ENCODE results near the gene NELFA.

NELFA gene

DNA sequence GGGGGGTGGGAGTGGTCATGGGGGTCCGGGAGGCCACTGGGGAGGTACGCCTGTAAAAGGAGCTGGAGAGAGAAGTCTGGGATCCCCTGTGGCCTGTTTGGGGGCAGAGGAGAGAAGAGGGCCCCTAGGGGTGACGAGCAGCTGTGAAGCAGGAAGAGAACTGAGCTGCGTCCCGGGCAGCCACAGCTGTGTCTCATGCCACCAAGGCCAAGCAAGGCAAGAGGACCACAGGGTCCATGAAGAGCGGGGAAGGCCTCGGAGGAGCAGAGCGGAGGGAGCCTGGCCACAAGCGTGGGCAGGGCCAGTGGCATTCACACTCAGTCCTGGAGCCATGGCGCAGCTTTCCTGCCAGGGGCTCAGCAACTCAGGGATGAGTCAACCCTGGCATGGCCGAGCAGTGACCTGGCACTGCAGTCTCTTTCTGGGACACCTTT is 36.8 kb upstream of the NELFA start:
- Histone ChIP-seq H3K36me3 (ENCODE audit: control insufficient read depth in 1 of 2, insufficient read depth in 2 of 2, low read length in 2 of 2) (no peaks in the 10 kb centered on the region), H3K27ac (ENCODE audit: low read length) (no peak overlapping the region), H3K4me1 (ENCODE audit: control insufficient read depth in 1 of 2, insufficient read depth in 2 of 2, low read length in 2 of 2) (peaks cover 0 to 24% of the 10 kb centered on the region in 2 donors), H3K9me3 (ENCODE audit: control insufficient read depth in 1 of 2, low read length in 2 of 2) (peaks cover 0 to 3% of the 10 kb centered on the region in 2 donors), H3K4me3 (ENCODE audit: low read depth in 1 of 2, low read length in 2 of 2) (no peak overlapping the region), H3K27me3 (ENCODE audit: low read depth, low read length) (peaks cover 9% of the 10 kb centered on the region)

DNA sequence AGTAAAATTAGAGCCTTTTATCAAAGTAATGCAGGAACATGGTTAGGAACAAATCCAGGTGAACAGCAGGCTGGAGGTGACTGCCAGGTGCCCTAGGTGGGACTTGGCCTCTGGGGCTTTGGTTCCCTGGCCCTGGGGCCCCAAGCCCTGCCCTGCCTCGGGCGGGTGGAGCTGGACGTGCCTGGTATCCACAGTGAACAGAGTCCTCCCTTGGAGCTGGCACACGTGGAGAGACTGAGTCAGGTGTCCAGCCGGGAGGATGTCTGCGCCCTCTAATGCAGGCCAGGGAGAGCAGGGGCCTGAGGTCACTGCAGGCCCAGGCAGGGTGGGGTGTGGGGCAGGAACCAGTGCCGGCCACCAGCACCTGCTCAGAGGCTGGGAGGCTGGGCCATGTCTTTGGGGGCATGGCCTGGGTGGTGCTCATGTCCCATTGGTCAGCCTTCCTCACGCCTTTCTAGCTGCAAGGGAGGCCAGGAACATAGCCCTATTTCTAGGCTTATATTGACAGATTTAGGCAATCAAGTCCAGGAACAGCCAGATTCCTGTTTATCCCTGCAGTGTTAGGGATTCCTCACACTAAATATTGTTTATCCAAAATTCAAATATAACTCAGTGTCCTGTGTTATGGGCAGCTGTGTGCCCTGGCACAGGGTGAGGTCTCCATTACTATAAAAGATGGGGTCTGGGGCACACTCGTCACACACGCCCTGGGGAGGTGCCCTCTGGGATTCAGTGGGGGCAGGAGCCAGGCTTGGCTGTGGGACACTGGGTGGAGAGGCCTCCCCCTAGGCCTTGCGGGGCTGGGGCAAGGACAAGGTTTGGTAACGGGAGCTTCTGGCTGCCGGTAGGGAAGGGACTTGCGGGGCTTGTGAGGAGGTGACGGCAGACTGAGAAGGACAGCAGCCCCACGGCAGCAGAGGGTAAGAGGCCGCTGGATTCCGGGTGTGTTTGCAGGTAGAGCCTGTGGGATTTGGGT is 36.1 kb upstream of the NELFA start:
- Histone ChIP-seq H3K27me3 (ENCODE audit: low read depth, low read length) (peaks cover 9% of the 10 kb centered on the region), H3K27ac (ENCODE audit: low read length) (no peak overlapping the region), H3K9me3 (ENCODE audit: control insufficient read depth in 1 of 2, low read length in 2 of 2) (peaks cover 0 to 3% of the 10 kb centered on the region in 2 donors), H3K4me1 (ENCODE audit: control insufficient read depth in 1 of 2, insufficient read depth in 2 of 2, low read length in 2 of 2) (peaks cover 0 to 28% of the 10 kb centered on the region in 2 donors), H3K4me3 (ENCODE audit: low read depth in 1 of 2, low read length in 2 of 2) (no peak overlapping the region), H3K36me3 (ENCODE audit: control insufficient read depth in 1 of 2, insufficient read depth in 2 of 2, low read length in 2 of 2) (no peaks in the 10 kb centered on the region)

DNA sequence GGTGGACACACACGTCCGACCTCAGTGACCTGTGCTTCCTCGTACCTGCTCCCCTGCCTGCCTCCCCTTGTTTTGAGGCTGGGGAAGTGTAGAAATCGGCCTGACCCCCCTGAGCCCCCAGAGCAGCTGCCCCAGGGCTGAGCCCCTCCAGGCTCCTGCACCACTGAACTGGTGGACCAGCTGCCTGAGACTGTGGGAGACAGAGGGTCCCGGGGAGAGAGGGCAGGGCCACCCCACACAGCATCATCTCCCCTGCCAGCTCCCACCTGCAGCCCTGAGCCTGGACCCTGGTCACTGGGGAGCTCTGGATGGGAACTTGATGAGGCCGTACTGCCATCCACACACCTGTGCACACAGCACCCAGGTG is 35.3 kb upstream of the NELFA start:
- peaks cover 0 to 3% of the 10 kb centered on the region in 2 donors for H3K9me3 ChIP-seq (ENCODE audit: control insufficient read depth in 1 of 2, low read length in 2 of 2)
- H3K36me3 ChIP-seq (ENCODE audit: control insufficient read depth in 1 of 2, insufficient read depth in 2 of 2, low read length in 2 of 2), result no peaks in the 10 kb centered on the region
- no peak overlapping the region for H3K27ac ChIP-seq (ENCODE audit: low read length)
- H3K4me1 ChIP-seq (ENCODE audit: control insufficient read depth in 1 of 2, insufficient read depth in 2 of 2, low read length in 2 of 2), result peaks cover 0 to 28% of the 10 kb centered on the region in 2 donors
- peaks cover 9% of the 10 kb centered on the region for H3K27me3 ChIP-seq (ENCODE audit: low read depth, low read length)
- H3K4me3 ChIP-seq (ENCODE audit: low read depth in 1 of 2, low read length in 2 of 2), result no peak overlapping the region

DNA sequence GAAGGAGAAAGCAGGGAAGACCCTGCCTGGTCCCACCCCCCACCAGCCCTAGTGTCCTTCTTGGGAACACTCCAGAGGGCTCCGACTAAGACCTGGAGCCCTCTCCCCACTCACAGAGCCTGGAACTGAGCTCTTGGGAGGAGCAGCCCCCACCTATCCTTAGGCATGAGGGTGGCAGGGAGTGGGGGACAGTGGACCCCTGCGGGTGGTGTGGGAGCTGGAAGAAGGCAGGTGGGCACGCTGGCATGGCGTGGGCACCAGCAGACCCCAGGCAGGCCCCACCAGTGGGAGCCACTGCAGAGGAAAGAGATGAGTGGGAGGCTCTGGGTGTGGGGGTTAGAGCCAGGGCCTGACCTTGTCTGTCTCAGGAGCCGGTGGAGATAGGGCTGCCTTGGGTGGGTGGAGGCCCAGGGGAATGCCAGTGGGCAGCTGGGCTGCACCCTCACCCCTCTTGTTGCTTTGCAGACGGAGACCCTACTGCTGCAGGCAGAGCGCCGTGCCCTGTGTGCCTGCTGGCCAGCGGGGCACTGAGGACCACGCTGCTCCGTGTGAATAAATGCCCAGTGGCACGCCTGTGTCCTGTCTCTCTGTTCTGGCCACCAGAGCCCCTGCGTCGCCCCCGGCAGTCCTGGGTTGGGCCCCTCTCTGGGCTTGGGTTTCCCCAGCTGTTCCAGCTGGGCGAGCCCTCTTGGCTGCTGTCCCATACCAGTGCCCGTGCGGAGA is 34.8 kb upstream of the NELFA start:
- H3K4me3 ChIP-seq (ENCODE audit: low read depth in 1 of 2, low read length in 2 of 2), result no peak overlapping the region
- peaks cover 9% of the 10 kb centered on the region for H3K27me3 ChIP-seq (ENCODE audit: low read depth, low read length)
- H3K36me3 ChIP-seq (ENCODE audit: control insufficient read depth in 1 of 2, insufficient read depth in 2 of 2, low read length in 2 of 2), result no peaks in the 10 kb centered on the region
- H3K9me3 ChIP-seq (ENCODE audit: control insufficient read depth in 1 of 2, low read length in 2 of 2), result peaks cover 0 to 3% of the 10 kb centered on the region in 2 donors
- H3K4me1 ChIP-seq (ENCODE audit: control insufficient read depth in 1 of 2, insufficient read depth in 2 of 2, low read length in 2 of 2), result peaks cover 0 to 28% of the 10 kb centered on the region in 2 donors
- H3K27ac ChIP-seq (ENCODE audit: low read length), result no peak overlapping the region

DNA sequence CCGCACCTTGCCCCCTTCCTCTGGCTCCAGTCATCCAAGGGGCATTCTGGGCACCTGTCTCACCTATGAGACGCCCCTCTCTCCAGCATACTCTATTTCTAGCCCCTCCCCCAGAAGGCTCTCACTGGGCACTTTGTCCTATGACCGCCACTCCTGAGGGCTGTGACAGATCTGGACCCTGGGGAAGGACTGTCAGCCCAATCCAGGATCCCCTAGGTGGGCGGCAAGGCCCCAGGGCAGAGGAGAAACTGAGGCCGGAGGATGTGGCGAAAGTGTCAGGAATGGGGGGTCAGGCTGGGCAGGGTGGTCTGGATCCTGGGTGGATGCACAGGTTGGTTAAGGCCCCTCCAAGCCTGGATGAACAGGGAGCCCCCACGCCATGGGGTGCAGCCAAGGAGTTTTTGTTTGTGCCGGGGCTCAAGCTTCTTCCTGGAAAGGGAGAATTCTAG is 34.2 kb upstream of the NELFA start:
- H3K27me3 ChIP-seq (ENCODE audit: low read depth, low read length), result peaks cover 9% of the 10 kb centered on the region
- no peaks in the 10 kb centered on the region for H3K36me3 ChIP-seq (ENCODE audit: control insufficient read depth in 1 of 2, insufficient read depth in 2 of 2, low read length in 2 of 2)
- peaks cover 0 to 3% of the 10 kb centered on the region in 2 donors for H3K9me3 ChIP-seq (ENCODE audit: control insufficient read depth in 1 of 2, low read length in 2 of 2)
- peak overlapping the region in 1 of 2 donors; percentile 50 for H3K4me3 ChIP-seq (ENCODE audit: low read depth in 1 of 2, low read length in 2 of 2)
- no peak overlapping the region for H3K27ac ChIP-seq (ENCODE audit: low read length)
- H3K4me1 ChIP-seq (ENCODE audit: control insufficient read depth in 1 of 2, insufficient read depth in 2 of 2, low read length in 2 of 2), result peaks cover 0 to 28% of the 10 kb centered on the region in 2 donors

DNA sequence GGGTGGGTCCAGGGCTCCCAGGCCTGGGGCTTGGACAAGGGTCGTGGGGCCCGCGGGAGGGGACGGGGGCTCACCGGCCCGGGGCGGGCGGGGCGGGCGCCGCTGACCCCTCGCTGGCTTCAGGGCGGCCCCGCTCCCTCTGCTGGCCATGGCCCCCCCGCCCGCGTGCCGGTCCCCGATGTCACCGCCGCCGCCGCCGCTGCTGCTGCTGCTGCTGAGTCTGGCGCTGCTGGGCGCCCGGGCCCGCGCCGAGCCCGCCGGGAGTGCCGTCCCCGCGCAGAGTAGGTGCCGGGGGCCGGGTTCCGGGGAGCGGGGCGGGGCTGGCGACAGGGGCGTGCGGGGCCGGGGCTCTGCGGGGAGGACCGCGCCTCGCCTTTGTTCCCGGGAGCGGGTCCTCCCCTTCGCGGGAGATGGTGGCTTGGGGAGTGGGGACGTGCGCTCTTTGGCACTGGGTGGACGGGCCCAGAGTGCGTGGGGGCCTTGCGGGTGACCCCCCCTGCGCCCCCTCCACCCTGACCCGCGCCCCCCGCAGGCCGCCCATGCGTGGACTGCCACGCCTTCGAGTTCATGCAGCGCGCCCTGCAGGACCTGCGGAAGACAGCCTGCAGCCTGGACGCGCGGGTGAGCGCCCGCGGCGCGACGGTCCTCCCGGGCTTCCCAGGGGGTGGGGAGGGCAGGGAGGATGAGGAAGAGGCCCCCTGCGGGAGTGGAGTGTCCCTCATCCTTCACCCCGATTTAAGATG is 33.6 kb upstream of the NELFA start:
- Histone ChIP-seq H3K27ac (ENCODE audit: low read length) (no peak overlapping the region), H3K4me3 (ENCODE audit: low read depth in 1 of 2, low read length in 2 of 2) (peak overlapping the region in 1 of 2 donors; percentile 89), H3K36me3 (ENCODE audit: control insufficient read depth in 1 of 2, insufficient read depth in 2 of 2, low read length in 2 of 2) (no peaks in the 10 kb centered on the region), H3K4me1 (ENCODE audit: control insufficient read depth in 1 of 2, insufficient read depth in 2 of 2, low read length in 2 of 2) (peaks cover 0 to 28% of the 10 kb centered on the region in 2 donors), H3K9me3 (ENCODE audit: control insufficient read depth in 1 of 2, low read length in 2 of 2) (peaks cover 0 to 3% of the 10 kb centered on the region in 2 donors), H3K27me3 (ENCODE audit: low read depth, low read length) (peaks cover 3% of the 10 kb centered on the region)

DNA sequence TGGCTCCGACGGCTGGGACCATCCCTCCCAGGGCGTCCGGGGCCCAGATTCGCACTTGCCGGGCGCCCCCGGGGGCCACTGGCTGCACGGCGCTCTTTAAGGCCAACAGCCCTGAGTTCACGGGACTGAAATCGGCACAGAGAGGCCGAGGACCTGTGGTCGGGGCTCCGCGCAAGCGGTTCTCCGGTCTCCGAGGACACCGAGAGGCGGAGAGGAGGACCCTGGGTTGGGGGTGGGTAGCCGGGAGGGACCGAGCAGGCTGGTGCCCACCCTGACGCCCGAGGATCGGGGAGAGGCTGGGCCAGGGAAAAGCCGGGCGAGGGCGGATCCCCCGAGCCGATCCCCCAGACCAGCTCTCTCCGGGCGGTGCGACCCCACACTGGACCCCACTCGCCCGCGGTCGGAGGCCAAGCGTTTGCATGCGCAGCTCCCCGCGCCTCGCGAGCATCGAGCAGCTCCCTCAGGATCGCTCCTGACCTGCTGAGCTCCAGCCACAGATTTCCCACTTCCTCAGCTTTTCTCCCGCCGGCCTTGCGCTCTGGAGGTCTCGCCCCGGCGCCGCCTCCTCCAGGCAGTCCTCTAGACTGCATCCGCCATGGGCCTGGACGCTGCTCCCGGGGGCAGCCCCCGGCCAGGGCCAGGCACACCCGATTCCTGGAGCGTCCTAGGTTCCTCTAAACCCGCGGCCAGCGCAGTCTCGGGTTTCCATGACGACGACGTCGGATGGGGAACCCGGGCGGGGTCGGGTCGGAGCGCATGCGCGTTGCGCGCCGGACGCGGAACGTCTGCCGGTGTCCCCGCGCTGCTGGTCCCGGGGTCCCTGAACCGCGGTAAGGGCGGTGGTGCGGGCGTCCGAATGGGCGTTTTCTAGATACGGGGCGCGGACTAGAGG is 32.7 kb upstream of the NELFA start:
- Histone ChIP-seq H3K27ac (ENCODE audit: low read length) (no peak overlapping the region), H3K4me3 (ENCODE audit: low read depth in 1 of 2, low read length in 2 of 2) (peak overlapping the region; percentile 37 to 89), H3K9me3 (ENCODE audit: control insufficient read depth in 1 of 2, low read length in 2 of 2) (peaks cover 0 to 3% of the 10 kb centered on the region in 2 donors), H3K36me3 (ENCODE audit: control insufficient read depth in 1 of 2, insufficient read depth in 2 of 2, low read length in 2 of 2) (no peaks in the 10 kb centered on the region), H3K27me3 (ENCODE audit: low read depth, low read length) (peaks cover 3% of the 10 kb centered on the region), H3K4me1 (ENCODE audit: control insufficient read depth in 1 of 2, insufficient read depth in 2 of 2, low read length in 2 of 2) (peaks cover 0 to 23% of the 10 kb centered on the region in 2 donors)

DNA sequence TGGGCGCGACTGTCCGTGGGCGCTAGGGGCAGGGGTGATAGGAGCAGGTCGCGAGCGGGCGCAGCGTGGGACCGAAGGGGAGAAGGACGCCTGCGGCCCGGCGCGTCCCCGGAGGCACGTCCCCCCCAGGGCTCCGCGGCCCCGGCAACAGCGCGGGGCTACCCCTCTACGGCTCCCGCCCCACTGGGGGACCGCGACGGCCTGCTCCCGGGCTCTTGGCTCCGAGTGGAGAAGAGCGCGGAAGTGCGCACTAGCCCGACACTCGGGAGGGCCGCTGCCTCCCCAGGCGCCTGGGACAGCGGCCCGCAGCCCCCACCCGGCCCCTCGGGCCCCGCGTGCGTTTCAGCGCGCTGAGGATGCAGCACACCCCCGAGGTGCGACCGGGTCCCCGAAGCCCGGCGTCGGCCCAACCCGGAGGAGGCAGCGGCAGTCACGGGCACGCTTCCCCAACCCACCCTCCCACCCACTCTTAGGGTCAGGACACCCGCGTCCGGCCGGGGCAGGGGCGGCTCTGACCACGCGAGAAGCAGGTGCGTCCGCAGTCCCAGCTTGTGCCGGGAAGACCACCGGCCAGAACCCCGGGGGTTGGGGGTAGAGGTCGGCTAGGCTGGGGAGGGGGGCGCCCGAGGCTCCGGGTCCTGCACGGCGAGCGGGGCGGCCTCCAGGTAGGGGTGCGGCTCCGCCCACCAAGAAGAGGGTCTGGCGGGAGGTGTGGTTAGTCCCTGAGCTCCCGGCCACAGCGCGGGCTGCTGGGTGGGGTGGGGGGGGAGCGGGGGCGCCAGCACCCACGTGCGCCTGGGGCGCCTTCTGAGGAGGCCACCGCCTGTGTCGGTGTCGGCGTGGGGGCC is 31.8 kb upstream of the NELFA start:
- no peaks in the 10 kb centered on the region for H3K36me3 ChIP-seq (ENCODE audit: control insufficient read depth in 1 of 2, insufficient read depth in 2 of 2, low read length in 2 of 2)
- peaks cover 0 to 3% of the 10 kb centered on the region in 2 donors for H3K9me3 ChIP-seq (ENCODE audit: control insufficient read depth in 1 of 2, low read length in 2 of 2)
- peaks cover 0 to 23% of the 10 kb centered on the region in 2 donors for H3K4me1 ChIP-seq (ENCODE audit: control insufficient read depth in 1 of 2, insufficient read depth in 2 of 2, low read length in 2 of 2)
- no peak overlapping the region for H3K27ac ChIP-seq (ENCODE audit: low read length)
- H3K27me3 ChIP-seq (ENCODE audit: low read depth, low read length), result peaks cover 3% of the 10 kb centered on the region
- peak overlapping the region in 1 of 2 donors; percentile 89 for H3K4me3 ChIP-seq (ENCODE audit: low read depth in 1 of 2, low read length in 2 of 2)

DNA sequence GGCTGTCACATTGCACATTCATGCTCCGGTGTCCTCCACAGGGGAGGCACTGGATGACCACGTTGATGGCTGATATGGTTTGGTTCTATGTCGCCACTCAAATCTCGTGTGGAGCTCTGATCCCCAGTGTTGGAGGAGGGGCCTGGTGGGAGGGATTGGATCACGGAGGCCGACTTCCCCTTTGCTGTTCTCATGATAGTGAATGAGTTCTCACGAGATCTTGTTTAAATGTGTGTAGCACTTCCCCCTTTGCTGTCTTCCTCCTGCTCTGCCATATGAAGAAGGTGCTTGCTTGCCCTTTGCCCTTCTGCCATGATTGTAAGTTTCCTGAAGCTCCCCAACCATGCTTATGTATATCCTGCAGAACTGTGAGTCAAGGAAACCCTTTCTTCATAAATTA is 28.1 kb upstream of the NELFA start:
- Histone ChIP-seq H3K27ac (ENCODE audit: low read length) (no peak overlapping the region), H3K27me3 (ENCODE audit: low read depth, low read length) (no peaks in the 10 kb centered on the region), H3K36me3 (ENCODE audit: control insufficient read depth in 1 of 2, insufficient read depth in 2 of 2, low read length in 2 of 2) (no peaks in the 10 kb centered on the region), H3K4me3 (ENCODE audit: low read depth in 1 of 2, low read length in 2 of 2) (peak overlapping the region in 1 of 2 donors; percentile 2), H3K9me3 (ENCODE audit: control insufficient read depth in 1 of 2, low read length in 2 of 2) (no peaks in the 10 kb centered on the region), H3K4me1 (ENCODE audit: control insufficient read depth in 1 of 2, insufficient read depth in 2 of 2, low read length in 2 of 2) (peaks cover 0 to 15% of the 10 kb centered on the region in 2 donors)
